Stimulated activated CD4-positive, alpha-beta T cell treated with anti-CD3 and anti-CD28 coated beads, Interleukin-4, amount 100 ng/mL, for 1 hour (primary cell): ENCODE results near the gene NEU3.
A peak's percentile ranks its signal among the peaks of the same experiment; 100 is the strongest.
"Not testable (repeated sequence)": the region's sequence is repeated elsewhere in the genome, so short reads cannot be mapped to it uniquely, and the experiment has no call there.

Source experiments
- DNase-seq: peaks from one replicate; pipeline ENCODE4 v3.0.0-alpha.2; 2020

The NEU3 gene

GRCh38 chr11:74988541-74989259, at the start of gene NEU3:
Gene NEU3, plus strand, starts transcription at chr11:74988933. Its CDS starts 128 bp downstream, at chr11:74989061.
- DNase-seq: peak; percentile 84

DNA sequence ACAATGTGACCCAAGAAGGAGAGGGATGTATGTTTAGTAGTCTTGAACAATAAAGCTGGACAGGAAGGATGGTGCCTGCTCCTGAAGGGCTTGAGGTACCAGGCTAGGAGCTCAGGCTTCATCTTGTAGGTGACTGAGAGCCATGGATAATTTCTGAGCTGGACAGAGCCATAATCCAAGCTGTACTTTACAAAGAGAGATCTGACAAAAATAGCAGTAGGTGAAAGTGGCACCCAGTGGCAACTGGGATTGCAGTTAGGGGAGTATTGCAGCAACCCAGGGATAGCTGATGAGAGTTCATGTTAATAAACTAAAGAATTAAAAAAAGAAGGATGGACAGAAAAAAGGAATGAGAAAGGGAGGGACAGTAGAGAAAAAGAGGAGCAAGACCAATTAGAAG, 47.2 kb upstream of the NEU3 start:
- no peak for DNase-seq

DNA sequence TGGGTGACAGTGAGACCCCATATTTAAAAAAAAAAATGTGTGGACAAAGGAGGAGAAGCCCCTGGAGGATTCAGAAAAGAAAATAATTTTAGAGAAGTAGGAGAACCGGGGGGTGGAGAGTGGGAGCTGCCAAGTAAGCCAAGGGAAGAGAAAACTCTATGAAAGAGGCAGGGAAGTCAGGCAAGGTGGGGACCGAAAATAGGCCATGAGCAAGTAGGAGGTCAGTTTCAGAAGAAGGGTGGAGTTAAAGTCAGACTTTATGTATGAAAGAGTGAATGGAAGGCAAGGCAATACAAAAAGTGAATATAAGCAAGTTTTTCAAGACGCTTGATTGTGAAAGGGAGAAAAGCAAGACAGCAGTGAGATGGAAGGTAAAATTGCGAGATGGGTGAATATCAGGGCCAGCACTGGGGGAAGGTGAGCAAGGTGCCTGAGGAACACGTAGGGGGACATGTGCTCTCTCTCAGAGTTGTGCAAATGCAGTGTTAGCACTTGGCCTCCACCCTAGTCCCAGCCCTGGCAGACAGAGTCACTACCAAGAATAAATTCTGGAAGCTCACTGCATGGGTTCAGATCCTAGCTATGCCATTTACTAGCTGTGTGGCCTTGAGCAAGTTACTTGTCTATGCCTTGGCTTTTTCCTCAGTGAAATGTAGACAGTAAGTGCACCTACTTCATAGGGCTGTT, 46.5 kb upstream of the NEU3 start:
- DNase-seq: no peak

GRCh38 chr11:74948546-74948897, 40.2 kb upstream of the NEU3 start:
- DNase-seq: no peak

- peak; percentile 97 for DNase-seq
Measured at GRCh38 chr11:74948898-74949752, 39.6 kb upstream of the NEU3 start, which contains the start of the genes SPCS2 and XRRA1. Gene SPCS2, plus strand, starts transcription at chr11:74949266. Its CDS starts 20 bp downstream, at chr11:74949286. Gene XRRA1, minus strand, starts transcription at chr11:74949091. Its CDS starts 8,213 bp downstream, at chr11:74940878.

GRCh38 chr11:74949753-74950137, 39.0 kb upstream of the NEU3 start:
- DNase-seq: no peak

- no peak for DNase-seq
Measured at GRCh38 chr11:74950374-74950969, 38.3 kb upstream of the NEU3 start.

DNA sequence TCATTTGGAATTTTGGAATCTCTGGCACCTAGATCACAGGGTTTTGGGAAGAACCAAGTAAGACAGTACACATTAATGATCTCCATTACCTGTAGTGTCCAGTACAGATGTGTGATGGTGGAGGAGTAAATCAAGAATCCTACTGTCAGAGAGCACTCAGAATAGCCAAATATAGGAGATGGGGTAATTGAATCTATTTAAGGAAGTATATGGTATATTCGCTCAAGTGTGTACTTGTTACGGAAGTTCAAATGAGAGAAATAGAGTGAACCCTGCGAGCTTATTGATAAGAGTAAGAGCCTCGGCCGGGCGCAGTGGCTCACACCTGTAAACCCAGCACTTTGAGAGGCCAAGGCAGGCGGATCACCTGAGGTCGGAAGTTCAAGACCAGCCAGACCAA, 37.5 kb upstream of the NEU3 start:
- DNase-seq: no peak

DNA sequence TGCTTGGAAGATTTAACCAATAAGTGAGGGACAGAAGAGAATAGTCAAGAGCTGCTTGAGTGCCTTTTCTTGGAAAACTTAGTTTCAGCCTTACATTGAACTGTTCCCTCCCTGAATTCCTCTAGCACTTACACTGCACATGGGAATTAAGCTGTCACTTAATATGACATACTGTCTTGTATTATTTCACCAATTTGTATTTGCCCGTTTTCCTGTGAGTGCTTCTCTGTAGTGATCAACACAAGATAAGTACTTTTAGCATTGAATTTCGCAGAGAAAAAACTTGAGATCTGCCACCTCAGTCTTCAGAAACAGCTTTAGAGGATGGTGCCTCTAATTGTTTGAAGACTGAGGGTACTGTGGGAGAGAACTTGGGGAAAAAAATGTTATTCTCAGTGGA, 36.0 kb upstream of the NEU3 start:
- no peak for DNase-seq

DNA sequence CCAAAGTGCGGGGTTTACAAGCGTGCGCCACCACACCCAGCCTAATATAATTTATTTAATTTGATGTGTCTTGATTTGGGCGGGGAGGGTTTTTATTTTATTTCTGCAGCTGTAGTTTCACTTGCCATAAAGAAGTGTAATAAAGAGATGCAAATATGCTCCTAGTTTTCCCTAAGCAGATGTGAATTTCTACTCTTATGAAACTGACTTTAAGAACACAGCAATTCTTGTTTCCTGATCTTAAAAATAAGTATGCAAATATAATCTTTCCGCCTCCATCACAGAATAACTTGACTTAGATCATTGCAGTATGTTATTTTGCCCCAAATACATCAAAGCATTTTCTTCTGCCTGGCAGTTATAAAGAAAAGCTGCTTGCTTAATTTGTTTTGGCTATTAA, 35.3 kb upstream of the NEU3 start:
- no peak for DNase-seq

- no peak for DNase-seq
Measured at GRCh38 chr11:74954199-74954598, 34.5 kb upstream of the NEU3 start.

DNA sequence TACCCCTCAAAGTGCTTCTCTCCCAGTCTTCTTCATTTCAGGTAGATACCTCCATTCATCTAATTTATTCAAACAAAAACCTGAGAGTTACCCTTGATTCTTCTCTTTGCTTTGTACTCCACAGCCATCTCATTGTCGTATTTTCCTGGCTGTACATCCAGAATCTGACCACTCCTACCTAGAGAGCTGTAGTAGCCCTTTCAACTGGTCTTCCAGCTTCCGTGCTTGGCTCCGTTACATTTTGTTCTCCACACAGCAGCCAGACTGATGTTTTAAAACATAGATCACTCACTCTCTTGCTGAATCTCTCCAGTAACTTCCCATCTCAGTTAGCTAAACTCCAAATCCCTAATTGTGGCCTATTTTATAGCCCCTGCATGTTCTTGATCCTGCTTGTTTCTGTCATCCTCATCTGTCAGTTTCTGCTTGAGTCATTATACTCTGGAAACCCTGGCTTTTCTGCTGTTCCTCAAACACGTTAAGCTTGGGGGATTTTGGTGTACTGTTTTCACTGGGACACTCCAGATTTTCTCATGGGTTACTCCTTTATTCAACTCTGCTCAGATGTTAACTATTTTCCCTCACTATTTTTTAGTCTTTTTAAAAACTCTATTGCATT, 32.2 kb upstream of the NEU3 start:
- no peak for DNase-seq

GRCh38 chr11:74957937-74958629, 30.6 kb upstream of the NEU3 start:
- DNase-seq: no peak

DNA sequence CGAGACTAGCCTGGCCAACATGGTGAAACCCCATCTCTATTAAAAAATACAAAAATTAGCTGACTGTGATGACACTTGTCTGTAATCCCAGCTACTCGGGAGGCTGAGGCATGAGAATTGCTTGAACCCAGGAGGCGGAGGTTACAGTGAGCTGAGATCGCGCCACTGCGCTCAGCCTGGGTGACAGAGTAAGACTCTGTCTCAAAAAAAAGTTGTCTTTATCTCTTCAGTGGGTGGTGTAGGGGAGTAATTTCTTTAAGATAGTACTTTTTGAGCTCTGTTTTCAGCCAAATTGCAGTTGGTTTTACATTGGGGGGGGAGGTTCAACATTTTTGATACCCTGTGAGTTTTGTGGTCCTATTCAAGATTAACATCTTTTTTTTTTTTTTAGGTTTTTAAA, 28.6 kb upstream of the NEU3 start:
- not testable (repeated sequence) for DNase-seq

DNA sequence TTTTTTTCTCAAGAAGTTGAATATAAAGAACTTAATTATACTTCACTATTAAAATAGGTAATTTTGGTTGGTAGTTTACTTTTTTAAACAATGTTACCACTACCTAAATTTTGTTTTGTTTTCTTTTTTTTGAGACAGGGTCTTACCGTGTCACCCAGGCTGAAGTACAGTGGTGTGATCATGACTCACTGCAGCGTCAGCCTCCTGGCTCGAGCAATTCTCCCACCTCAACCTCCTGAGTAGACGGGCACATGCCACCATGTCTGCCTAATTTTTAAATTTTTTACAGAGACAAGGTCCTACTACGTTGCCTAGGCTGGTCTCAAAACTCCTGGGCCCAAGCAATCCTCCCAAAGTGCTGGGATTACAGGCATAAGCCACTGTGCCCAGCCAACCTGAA, 22.1 kb upstream of the NEU3 start:
- no peak for DNase-seq

- no peak for DNase-seq
Measured at GRCh38 chr11:74970852-74971395, 17.8 kb upstream of the NEU3 start.

DNA sequence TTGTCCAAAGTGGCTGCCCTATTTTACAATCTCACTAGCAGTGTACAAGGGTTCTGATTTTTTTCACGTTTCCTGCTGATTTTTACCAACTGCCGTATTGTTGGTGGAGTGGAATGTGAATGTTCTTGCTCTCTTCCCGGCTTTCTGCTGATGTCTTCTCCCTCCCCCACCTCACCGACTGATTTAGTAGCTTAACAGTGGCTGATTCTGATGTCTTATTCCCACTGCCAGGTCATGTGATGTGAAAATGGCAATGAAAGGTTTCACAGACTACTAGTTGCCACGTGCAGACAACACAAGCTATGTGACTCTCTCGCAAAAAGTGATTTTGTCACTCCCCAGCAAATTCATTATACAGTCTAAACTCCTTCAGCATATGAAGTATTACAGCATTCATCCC, 17.3 kb upstream of the NEU3 start:
- no peak for DNase-seq

GRCh38 chr11:74978041-74978440, 10.7 kb upstream of the NEU3 start:
- no peak for DNase-seq

- DNase-seq: no peak
Measured at GRCh38 chr11:74980634-74981033, 8.1 kb upstream of the NEU3 start.

- DNase-seq: no peak
Measured at GRCh38 chr11:74981888-74982287, 6.8 kb upstream of the NEU3 start.

GRCh38 chr11:74984070-74984469, 4.7 kb upstream of the NEU3 start:
- DNase-seq: no peak

- no peak for DNase-seq
Measured at GRCh38 chr11:74984730-74985129, 4.0 kb upstream of the NEU3 start.
